SHP77 (cell line): Measurements from ENCODE around the gene PLCL2.
"Not testable (repeated sequence)": the region's sequence is repeated elsewhere in the genome, so short reads cannot be mapped to it uniquely, and the experiment has no call there.

Experiments used
- DNase-seq, 2 experiments: peaks; one replicate each; lab custom pipeline; 2025; lab: John Stamatoyannopoulos, UW

Gene PLCL2

DNA sequence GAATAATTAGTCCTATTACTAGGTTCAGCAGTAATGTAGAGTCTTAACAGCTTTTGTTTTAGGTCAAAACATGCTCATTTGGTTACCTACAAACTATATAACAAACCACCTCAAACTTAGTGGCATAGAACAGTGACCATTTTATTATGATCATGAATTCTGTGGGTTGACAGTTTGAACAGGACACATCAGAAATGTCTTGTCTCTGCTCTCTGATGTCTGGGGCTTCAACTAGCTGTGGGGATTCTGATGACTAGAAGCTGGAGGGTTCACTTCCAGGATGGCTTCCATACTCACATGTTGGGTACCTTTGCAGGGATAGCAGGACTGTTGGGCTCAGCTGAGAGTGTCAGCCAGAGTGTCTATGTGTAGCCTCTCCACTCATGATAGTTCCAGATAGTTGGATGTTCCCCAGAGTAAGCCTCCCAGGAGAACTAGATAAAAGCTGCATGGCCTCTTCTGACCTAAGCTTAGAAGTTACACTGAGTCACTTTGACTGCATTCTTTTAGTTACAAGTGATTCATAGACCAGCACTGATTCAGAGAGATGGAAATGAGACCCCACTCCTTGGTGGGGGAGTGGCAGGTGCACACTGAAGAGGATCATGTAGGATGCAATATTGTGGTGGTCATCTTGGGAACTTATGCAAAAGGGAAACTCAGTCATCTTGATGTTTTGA lies 32.6 kb downstream of the PLCL2 start:
- no peak for DNase-seq

DNA sequence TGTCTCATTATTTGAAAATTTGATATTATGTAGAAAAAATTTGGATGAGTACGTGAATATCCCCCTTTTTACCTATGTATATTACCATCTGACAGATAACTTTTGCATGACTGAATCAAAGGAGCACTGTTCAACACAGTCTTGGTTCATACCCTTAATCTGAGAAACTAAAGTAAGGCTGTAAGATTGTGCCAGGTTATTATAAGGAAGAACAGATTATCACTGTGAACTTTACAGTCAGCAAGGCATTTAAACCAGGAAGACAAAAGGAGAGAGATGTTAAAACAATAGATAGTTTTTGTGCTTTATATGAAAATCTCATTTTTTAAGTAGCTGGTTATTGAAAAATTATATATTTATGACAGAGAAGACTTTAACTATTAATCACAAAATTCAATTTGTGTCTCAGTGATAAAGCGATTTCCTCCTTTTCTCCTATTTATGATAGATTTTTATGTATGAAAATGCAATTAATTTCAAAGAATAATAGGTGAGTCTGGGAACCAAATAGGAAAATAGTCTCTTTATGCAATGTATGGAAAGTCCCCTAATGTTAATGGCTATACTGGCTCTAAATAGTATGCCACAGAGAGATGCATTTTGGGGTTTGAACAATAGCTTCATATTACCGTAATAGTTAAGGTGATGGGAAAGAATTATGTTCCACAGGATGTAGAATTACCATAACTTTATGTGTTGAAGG lies 33.4 kb downstream of the PLCL2 start:
- DNase-seq: no peak

DNA sequence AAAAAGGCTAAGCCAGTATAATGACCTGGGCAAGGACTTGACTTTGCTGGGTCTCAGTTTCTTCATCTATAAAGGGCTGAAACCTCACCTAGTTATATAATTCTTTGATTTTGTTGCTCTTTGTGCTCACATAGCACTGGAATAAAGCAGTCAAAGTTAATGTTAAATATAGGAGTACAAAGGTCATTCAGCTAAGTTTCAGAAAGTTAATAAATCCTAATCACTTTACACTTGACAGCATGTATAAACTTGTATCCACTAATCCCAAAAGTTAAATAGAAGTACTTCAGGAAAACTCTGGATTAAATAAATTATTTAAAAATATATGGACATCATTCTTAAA lies 33.9 kb downstream of the PLCL2 start:
- no peak for DNase-seq

DNA sequence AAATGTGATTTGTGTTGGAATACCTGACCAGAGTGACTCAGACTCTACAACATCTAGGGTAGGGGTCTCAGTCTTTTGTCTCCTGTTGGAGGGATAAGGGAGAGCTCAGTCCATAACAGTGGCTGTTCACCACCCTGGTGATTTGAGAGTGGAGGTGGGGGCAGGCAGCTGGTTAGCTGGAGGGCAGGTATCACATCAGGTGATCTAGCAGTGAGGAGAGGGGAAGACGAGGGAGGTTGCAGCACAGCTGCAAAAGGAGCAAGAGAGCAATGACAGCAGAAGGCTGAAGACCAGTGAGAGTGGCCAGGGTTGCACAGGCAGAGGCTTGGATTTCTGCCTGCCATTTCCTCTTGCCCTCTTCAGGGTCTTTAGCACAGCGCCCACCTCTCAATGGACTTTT lies 38.4 kb downstream of the PLCL2 start:
- no peak for DNase-seq

DNA sequence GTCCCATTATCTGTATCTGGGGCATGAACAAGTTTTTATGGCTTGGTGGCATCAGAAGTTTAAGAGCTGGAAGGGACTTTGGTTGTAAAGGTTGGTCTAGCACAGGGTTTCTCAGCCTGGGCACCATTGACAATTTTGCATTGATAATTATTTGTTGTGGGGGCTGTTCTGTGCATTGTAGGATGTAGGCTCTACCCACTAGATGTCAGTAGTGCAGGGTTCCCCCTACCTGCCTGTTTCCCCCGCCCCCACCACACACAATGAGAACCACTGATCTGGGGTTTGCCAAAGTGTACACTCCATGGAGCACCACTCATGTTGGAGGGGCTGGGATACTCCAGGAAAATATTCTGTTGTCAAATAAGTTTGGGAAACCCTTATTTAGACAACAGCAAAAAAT lies 42.7 kb downstream of the PLCL2 start:
- no peak for DNase-seq

DNA sequence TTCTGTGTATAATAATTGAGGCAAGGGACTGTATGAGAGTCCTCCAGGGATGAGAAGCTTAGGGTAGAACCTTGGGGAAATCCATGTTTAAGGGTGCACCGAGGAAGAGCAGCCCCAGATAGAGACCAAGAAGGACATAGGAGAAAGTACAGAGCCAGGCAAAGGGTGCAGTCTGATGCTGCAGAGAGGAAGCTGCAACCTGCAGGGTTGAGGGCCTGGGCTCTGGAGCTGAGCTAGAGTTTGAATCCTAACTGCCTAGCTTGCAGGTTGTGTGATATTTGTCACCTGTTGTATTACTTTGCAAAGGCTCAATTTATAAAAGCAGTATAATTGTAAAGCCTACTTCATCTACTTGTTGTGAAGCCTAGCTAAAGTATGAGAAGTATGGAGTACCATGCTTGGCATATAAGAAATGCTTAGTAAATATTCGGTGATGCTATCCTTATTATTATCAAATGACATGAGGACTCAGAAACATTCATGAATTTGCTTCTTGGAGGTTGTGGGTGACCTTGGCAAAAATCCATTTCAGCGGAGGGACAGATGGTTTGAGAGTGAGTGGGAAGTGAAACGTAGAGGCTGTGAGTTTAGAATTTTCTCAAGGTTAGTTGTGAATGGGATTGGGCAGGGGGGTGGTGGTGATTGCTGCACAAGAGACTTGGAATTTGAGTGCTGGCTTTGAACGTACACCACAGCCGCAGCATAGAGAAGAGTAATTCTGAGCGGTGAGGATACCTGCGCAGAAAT lies 43.8 kb downstream of the PLCL2 start:
- DNase-seq: no peak

DNA sequence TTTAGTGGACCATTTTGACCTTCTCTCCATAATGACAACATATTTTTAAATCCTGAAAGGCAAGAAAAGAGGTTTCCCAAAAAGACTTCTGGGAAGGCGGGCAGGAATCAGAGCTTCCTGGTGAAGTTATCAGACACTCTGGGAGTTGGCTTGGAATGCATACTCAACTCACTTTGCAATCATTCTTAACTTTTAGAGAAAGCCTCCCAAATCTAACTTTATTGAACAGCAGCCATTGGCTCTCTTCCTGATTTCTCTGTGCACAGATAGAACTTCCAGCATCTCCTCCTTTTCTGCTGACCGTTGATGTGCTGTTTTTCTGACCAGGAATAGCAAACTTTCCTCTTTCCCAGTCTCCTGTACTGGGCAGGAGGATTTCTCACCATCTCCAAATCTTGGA lies 44.6 kb downstream of the PLCL2 start:
- no peak for DNase-seq

DNA sequence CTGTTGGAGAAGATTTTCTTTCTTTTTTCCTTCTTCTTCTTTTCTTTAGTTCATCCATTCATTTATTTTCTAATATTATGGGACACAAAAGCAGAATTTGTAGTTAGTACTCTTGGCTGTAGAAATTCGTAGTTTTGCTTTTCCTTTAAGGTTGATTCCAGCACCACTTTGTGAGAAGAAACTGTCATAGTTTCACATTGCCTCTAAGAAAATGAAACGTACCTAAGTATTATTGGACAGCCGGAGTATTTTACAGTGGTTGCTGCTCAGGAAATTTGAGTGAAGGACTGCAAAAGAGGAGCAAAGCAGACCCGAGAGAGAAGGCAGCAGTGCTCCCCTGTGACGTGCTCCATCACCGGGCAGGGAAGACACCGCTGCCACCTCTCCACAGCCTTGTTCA lies 48.1 kb downstream of the PLCL2 start:
- DNase-seq: no peak

DNA sequence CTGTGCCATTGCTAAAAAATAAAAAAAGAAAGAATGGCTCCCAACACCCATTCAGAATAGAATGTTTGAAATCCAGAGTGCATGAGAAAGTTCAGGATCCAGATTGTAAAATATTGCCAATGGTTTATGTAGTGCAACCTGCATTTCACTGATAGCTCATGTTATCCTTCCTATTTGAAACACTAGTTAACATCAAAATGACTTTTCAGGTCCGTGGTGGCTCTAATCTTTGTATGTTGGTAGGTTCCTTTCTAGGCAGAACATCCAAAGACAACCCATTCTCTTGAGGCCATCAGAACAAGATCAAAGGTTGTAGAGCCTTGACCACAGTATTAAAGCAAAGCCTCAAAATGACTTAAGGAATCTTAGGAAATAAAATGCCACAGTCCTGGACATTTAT lies 51.0 kb downstream of the PLCL2 start:
- DNase-seq: no peak

DNA sequence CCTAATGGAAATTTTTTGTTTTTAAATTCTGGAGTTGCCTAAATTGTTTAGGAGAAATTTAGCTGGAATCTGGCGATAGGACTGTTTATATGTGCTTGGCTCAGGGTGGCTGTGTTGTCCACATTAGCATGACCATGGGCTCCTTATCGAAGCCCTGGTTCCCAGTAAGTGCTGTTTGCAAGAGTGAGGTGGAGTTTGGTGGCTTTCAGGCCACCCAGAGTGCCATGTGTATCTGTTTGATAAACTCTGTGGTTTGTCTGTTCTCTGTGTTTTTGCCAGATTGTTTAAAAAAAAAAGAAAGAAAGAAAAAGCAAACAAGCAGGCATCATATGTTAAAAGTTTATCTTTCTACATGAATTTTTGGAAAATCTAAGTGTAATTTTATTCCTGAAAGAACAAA lies 51.5 kb downstream of the PLCL2 start:
- no peak for DNase-seq

DNA sequence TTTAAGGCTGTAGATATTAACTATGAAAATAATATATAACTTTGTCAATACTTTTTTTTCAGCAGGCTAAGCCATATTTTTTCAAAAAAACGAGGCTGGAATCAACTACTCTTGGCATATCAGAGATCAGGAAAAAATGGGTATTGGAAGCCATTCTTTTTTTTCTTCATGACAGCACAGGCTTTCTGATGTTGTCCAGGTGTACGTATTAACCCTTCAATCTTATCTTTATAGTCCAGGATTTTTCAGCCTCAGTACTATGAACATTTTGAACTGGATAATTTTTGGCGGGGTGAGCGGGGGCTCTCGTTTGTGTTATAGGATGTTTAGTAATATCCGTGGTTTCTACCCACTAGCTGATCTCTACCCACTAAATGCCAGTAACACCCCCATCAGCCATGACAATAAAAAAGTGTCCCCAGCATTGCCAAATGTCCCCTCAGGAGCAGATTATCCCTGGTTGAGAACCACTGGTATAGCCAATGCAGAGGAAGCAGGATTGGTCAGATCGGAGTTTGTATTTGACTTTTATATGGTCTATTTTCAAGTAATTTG lies 52.0 kb downstream of the PLCL2 start:
- DNase-seq: no peak

DNA sequence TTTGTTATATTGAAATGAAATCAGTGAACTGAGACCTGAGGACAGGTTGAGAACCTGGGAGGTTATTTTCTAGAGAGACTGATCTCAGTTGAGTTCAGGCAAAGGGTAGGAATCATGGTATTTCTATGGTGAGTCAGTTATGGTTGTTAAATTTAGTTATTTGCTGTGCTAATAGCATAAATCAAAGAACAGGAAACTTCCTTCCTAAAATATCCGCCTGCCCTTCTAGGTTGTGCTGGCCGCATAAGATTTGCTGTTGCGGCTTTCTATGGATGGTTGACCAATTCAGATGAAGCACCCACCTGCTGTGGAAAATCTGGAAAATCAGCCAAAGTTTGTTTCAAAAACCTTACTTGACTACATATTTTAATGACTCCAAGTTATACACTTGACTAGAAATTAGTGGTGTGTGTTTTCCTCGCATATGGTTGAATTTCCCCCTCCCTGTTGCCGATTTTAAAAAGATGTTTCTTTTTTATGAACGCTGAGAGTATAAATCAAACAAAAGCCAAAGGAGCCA lies 52.6 kb downstream of the PLCL2 start:
- no peak for DNase-seq

DNA sequence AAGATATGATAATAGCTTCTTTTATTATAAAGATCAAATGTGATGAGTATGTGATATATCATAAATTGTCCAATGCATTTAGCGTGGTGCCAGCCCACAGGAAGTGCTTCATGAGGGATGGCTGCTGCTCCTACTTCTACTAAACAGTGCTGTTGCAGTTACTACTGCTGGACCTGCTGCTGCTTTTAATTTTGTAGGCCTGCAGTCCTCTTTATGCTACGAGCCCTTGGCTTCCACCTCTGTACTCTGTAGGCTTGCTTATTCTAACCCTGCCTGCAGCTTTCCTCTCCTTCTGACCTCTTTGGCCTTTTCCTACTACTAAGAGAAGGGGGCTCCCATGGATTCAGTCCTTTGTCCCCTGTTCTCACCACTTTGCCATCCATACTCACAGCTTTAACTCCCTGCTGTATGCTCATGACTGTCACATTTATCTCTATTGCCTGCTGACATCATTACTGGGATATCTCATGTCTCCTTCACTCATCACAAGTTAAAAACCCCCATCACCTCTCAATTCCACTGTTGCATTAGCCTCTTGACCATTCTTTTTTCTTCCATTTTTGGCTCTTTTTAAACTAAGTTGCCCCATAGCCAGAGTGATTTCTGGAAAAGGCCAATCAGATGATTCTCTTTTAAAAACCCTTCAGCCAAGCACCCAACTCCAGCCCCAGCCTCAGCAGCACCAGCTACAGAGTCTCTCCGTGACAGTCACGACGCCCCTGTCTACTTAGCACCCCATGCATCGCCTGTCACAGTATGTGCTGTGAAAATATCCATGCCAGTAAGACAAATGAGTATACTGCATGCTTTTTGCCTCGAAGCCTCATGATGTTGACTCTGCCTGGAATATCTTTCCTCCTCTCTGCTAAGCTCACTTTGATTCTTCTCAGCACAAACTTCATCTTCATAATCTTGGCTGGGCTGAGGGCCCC lies 56.3 kb downstream of the PLCL2 start:
- no peak for DNase-seq

DNA sequence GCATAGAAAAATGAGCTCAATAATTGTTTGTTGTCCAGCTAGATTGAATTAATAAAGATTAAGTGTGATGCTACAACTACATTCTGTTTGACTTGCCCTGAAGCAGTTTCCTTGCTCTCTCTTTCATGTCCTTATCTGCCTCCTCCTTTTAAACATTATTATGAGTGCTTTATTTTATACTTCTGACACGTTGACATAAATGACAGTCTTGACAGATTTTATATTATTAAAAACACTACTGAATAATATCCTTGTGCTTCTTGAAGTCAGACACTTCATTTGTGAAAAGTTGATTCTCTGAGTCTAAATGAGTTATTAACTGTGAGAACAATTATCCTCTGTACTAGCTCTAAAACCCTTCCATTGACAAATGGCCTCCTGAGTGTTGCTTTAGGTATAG lies 58.2 kb downstream of the PLCL2 start:
- DNase-seq: no peak

DNA sequence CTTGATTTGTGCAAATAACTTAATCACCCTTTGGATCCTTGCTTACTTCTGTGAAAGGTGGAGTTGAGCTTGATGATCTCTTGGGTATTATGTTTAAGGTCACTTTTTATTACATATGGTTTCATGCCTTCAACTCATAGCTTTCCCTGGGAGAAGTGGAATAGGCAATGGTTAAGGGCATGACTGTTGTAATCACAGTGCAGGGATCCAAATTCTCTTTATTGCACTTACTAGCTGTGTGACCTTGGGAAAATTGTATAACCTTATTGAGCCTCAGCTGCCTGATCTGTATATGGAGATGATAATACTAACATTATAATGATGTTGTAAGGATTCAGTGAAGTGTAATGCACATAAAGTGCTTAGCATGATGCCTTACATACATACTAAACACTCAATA lies 59.1 kb downstream of the PLCL2 start:
- no peak for DNase-seq

DNA sequence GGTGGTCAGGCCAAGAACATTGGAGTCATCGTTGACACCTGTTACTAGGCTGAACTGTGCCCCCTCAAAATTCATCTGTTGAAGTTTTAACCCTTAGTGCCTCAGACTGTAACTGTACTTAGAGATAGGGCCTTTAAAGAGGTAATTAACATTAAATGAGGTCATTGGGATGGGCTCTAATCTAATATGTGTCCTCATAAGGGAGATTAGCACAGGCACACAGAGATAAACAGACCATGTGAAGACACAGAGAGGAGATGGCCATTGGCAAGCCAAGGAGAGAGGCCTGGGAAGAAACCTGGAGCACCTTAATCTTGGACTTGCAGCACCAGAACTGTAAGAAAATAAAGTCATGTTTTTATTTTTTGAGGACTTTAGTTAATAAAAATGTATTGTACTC lies 59.6 kb downstream of the PLCL2 start:
- DNase-seq: no peak

DNA sequence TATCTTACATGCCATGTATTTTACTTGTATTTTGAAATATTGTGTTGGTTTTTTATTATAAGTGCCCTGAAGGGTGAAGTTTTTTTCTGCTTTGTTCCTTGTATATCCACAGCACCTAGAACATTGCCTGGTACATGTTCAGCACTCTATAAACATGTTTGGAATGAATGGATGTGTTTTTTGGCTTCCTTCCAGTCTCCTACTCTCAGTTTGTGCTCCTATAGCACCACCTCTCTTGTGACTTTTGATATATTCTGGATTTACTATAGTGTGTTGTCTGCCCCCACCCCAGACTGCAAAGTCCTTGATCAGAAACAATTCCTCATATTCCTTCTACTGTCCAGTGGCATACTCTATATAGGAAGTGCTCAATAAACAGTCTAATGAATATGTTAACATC lies 60.6 kb downstream of the PLCL2 start:
- DNase-seq: no peak

DNA sequence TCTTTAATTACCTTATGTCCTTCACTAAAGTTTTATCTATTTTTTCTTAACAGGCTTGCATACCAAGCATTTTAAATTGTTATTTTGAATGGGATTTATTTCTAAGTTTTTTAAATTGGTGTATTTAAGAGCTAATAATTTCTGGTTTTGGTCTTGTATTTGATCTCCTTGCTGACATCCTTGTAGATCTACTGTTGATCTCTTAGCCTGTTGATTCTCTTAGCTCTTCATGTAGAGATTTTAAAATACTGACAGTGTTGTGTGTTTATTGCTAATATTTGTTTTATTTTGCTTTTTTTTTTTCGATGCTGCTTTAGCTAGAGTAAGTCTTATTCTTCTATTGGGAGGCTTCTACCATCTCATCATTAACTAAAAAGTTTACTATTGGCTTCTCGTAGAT lies 65.5 kb downstream of the PLCL2 start:
- no peak for DNase-seq

DNA sequence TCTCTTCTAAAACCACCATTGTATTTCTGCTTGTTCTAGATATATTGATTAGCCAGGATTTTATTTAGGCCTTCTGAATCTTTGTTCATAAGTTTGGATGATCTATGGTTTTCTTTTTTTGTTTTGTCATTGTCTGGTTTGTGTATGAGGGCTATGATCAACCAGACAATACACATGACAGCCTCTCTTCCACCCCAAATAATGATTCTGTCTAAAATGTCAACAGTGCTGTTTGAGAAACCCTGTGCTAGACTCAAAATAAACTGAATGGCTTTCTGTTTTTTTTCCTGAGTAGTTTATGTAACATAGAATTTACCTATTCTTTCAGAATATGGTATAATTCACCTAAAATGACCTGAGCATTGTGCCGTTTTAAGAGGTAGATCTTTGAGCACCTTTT lies 66.1 kb downstream of the PLCL2 start:
- no peak for DNase-seq

DNA sequence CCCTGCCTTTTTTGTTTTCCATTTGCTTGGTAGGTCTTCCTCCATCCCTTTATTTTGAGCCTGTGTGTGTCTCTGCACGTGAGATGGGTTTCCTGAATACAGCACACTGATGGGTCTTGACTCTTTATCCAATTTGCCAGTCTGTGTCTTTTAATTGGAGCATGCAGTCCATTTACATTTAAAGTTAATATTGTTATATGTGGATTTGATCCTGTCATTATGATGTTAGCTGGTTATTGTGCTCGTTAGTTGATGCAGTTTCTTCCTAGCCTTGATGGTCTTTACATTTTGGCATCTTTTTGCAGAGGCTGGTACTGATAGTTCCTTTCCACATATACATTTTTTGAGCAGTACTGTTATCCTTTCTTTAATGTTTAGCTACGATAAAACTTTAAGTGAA lies 73.1 kb downstream of the PLCL2 start:
- DNase-seq: not testable (repeated sequence)

DNA sequence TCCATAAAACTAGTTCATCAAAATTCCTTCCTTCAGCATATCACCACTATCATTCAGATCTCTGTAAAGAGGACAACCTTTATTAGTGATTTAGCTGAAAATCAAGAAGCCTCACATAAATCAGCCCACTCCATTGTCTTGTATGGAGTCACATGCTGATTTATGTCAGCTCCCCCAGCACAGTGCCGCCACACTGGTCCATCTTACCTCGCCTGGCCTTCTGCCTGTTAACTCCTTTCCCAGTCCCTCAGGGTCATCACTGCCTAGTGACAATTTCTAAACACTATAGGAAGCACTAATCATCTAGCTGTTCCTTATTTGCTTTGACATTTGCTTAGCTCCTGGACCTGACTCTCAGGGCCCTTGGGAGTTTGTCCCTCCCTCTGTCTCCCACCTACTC lies 75.4 kb downstream of the PLCL2 start:
- no peak for DNase-seq
